HEK293 (cell line): ENCODE measurements around the gene ZMYM2.
A peak's percentile ranks its signal among the peaks of the same experiment; 100 is the strongest.

Experiments used
- EGR2 ChIP-seq: fragments of 450-650 bp; formaldehyde crosslinking; IDR thresholded peaks from 2 replicates; pipeline ENCODE4 v1.5.1; 2016; ENCODE audit warnings: low read depth, missing biosample characterization, missing genetic modification characterization
- PATZ1 ChIP-seq: fragments of 450-650 bp; formaldehyde crosslinking; IDR thresholded peaks from 2 replicates; pipeline ENCODE4 v1.5.1; 2016; ENCODE audit warnings: missing biosample characterization, missing genetic modification characterization
- SCRT2 ChIP-seq: fragments of 450-650 bp; formaldehyde crosslinking; IDR thresholded peaks from 2 replicates; pipeline ENCODE4 v1.5.1; 2016; ENCODE audit warnings: missing biosample characterization, missing genetic modification characterization
- TRIM28 ChIP-seq: IDR thresholded peaks from 2 replicates; pipeline ENCODE4 v1.6.1; 2011; ENCODE audit warnings: low read length, control low read depth, borderline replicate concordance
- TSHZ1 ChIP-seq: fragments of 450-650 bp; formaldehyde crosslinking; IDR thresholded peaks from 2 replicates; pipeline ENCODE4 v1.5.1; 2016; ENCODE audit warnings: missing biosample characterization, missing genetic modification characterization, borderline replicate concordance
- YY1 ChIP-seq: fragments of 450-650 bp; formaldehyde crosslinking; IDR thresholded peaks from 2 replicates; pipeline ENCODE4 v1.5.1; 2018; ENCODE audit warnings: missing biosample characterization, missing genetic modification characterization
- ZBTB11 ChIP-seq: fragments of 450-650 bp; formaldehyde crosslinking; conservative IDR thresholded peaks from 2 replicates; pipeline ENCODE4 v1.5.1; 2016; ENCODE audit warnings: low read depth, missing biosample characterization, missing genetic modification characterization
- ZBTB26 ChIP-seq: fragments of 450-650 bp; formaldehyde crosslinking; optimal IDR thresholded peaks from 2 replicates; pipeline ENCODE3; 2016; ENCODE audit warnings: missing biosample characterization, mild to moderate bottlenecking, missing genetic modification characterization
- ZNF16 ChIP-seq: fragments of 450-650 bp; formaldehyde crosslinking; IDR thresholded peaks from 2 replicates; pipeline ENCODE4 v1.5.1; 2016; ENCODE audit warnings: low read depth, missing biosample characterization, missing genetic modification characterization
- ZNF302 ChIP-seq: fragments of 450-650 bp; formaldehyde crosslinking; IDR thresholded peaks from 2 replicates; pipeline ENCODE4 v1.5.1; 2016; ENCODE audit warnings: missing biosample characterization, missing genetic modification characterization, low read depth
- ZNF529 ChIP-seq: fragments of 450-650 bp; formaldehyde crosslinking; IDR thresholded peaks from 2 replicates; pipeline ENCODE4 v1.5.1; 2017; ENCODE audit warnings: missing genetic modification characterization, missing biosample characterization; ENCODE audit not compliant: insufficient replicate concordance
- ZNF549 ChIP-seq: fragments of 450-650 bp; IDR thresholded peaks from 2 replicates; pipeline ENCODE4 v1.5.1; 2018; ENCODE audit warnings: missing biosample characterization, missing genetic modification characterization, mild to moderate bottlenecking, inconsistent platforms, moderate library complexity
- ZNF660 ChIP-seq: fragments of 450-650 bp; IDR thresholded peaks from 2 replicates; pipeline ENCODE4 v1.5.1; 2018; ENCODE audit warnings: missing biosample characterization, mild to moderate bottlenecking, missing genetic modification characterization
- ZNF768 ChIP-seq: fragments of 450-650 bp; formaldehyde crosslinking; IDR thresholded peaks from 2 replicates; pipeline ENCODE4 v1.5.1; 2018; ENCODE audit warnings: missing biosample characterization, mild to moderate bottlenecking, missing genetic modification characterization
- ZSCAN30 ChIP-seq: fragments of 450-650 bp; IDR thresholded peaks from 2 replicates; pipeline ENCODE4 v1.5.1; 2018; ENCODE audit warnings: missing biosample characterization, mild to moderate bottlenecking, missing genetic modification characterization, moderate library complexity
- ZSCAN4 ChIP-seq: fragments of 450-650 bp; formaldehyde crosslinking; IDR thresholded peaks from 2 replicates; pipeline ENCODE4 v1.5.1; 2017; ENCODE audit warnings: missing biosample characterization, missing genetic modification characterization
- ZSCAN5A ChIP-seq: fragments of 450-650 bp; formaldehyde crosslinking; IDR thresholded peaks from 2 replicates; pipeline ENCODE4 v1.5.1; 2016; ENCODE audit warnings: missing biosample characterization, missing genetic modification characterization

Gene ZMYM2

GRCh38 chr13:20130652-20131051 lies 172.1 kb downstream of the ZMYM2 start (continued):
- no peak for TF ChIP-seq ZNF529
- no peak for TF ChIP-seq ZSCAN30 (tag by site-specific recombination)
- peak; percentile 98 for TF ChIP-seq ZSCAN4
- no peak for TF ChIP-seq ZNF768
- peak; percentile 8 for TF ChIP-seq ZBTB26 (tag by site-specific recombination)
- TF ChIP-seq EGR2: 0 out of 2 replicates have a peak, but pooled peaks have one; percentile 20
- TF ChIP-seq SCRT2 (tag by site-specific recombination): no peak
- no peak for TF ChIP-seq ZNF302 (tag by site-specific recombination)
- no peak for TF ChIP-seq TRIM28
- no peak for TF ChIP-seq TSHZ1
- TF ChIP-seq ZNF549 (tag by site-specific recombination): no peak
- no peak for TF ChIP-seq ZBTB11 (tag by site-specific recombination)
- peak; percentile 50; the same call in 1 of the 2 replicates for TF ChIP-seq ZSCAN5A (tag by site-specific recombination)
- no peak for TF ChIP-seq ZNF660 (tag by site-specific recombination)
- no peak for TF ChIP-seq YY1 (tag by site-specific recombination)
- TF ChIP-seq PATZ1 (tag by site-specific recombination): no peak
- TF ChIP-seq ZNF16 (tag by site-specific recombination): no peak
